GM12878 (cell line): ENCODE results near the gene USP5. TPM values are rescaled to one million over a fixed set of nuclear protein-coding genes. Genes with fewer than 3 reads are reported as not detected.
A peak's percentile ranks its signal among the peaks of the same experiment; 100 is the strongest.

Source experiments
- CEBPB ChIP-seq, 2 experiments: fragments of 150-350 bp in 1 of 2; IDR thresholded peaks; 2 replicates each; pipeline ENCODE4 v1.6.1; 2012 to 2014; ENCODE audit warnings: low read depth in 2 of 2, low read length in 2 of 2, borderline replicate concordance in 1 of 2, inconsistent platforms in 1 of 2
- CHD1 ChIP-seq: IDR thresholded peaks from 2 replicates; pipeline ENCODE4 v1.6.1; 2012; ENCODE audit warnings: low read depth, low read length, improper control_type of control experiment
- DPF2 ChIP-seq: fragments of 450-650 bp; IDR thresholded peaks from 2 replicates; pipeline ENCODE4 v1.6.1; 2017; ENCODE audit warnings: mild to moderate bottlenecking
- GABPA ChIP-seq: IDR thresholded peaks from 2 replicates; pipeline ENCODE4 v1.6.1; 2014; ENCODE audit warnings: antibody characterized with exemption, low read depth, mild to moderate bottlenecking, inconsistent platforms
- HDAC6 ChIP-seq: fragments of 200-600 bp; sonication (generic); IDR thresholded peaks from one replicate; pipeline ENCODE4 v1.8.0; 2017; ENCODE audit warnings: antibody characterized with exemption; ENCODE audit not compliant: unreplicated experiment
- KLF5 ChIP-seq: fragments of 450-650 bp; IDR thresholded peaks from 2 replicates; pipeline ENCODE4 v1.6.1; 2014; ENCODE audit warnings: mild to moderate bottlenecking; ENCODE audit not compliant: partially characterized antibody
- MTA3 ChIP-seq: IDR thresholded peaks from 2 replicates; pipeline ENCODE4 v1.6.1; 2012; ENCODE audit warnings: low read length, inconsistent platforms, borderline replicate concordance
- MYC ChIP-seq: IDR thresholded peaks from 2 replicates; pipeline ENCODE4 v1.6.1; 2011; ENCODE audit warnings: mild to moderate bottlenecking, low read length, moderate library complexity, inconsistent platforms; ENCODE audit not compliant: insufficient read depth, insufficient replicate concordance, insufficient read length, severe bottlenecking
- NR2F1 ChIP-seq: fragments of 450-650 bp; conservative IDR thresholded peaks from 2 replicates; pipeline ENCODE4 v1.6.1; 2017; ENCODE audit warnings: mild to moderate bottlenecking
- PAX8 ChIP-seq: fragments of 450-650 bp; IDR thresholded peaks from 2 replicates; pipeline ENCODE4 v1.6.1; 2017; ENCODE audit warnings: mild to moderate bottlenecking, moderate library complexity
- POLR2AphosphoS5 ChIP-seq: IDR thresholded peaks from 2 replicates; pipeline ENCODE4 v1.6.1; 2011; ENCODE audit warnings: mild to moderate bottlenecking, low read length, inconsistent platforms
- RB1 ChIP-seq: fragments of 450-650 bp; formaldehyde crosslinking; IDR thresholded peaks from 2 replicates; pipeline ENCODE4 v1.6.1; 2017; ENCODE audit warnings: mild to moderate bottlenecking, borderline replicate concordance
- RBBP5 ChIP-seq: fragments of 200-600 bp; sonication (generic); conservative IDR thresholded peaks from 2 replicates; pipeline ENCODE4 v1.6.1; 2016
- SIN3A ChIP-seq: IDR thresholded peaks from 2 replicates; pipeline ENCODE4 v1.6.1; 2012; ENCODE audit warnings: low read depth, low read length, improper control_type of control experiment
- SRF ChIP-seq, 2 experiments: IDR thresholded peaks; 2 replicates each; pipeline ENCODE4 v1.6.1; 2011; ENCODE audit warnings: low read depth in 2 of 2, low read length in 2 of 2, mild to moderate bottlenecking in 1 of 2, moderate library complexity in 1 of 2
- SUZ12 ChIP-seq: fragments of 200-600 bp; sonication (generic); IDR thresholded peaks from one replicate; pipeline ENCODE4 v1.6.1; 2018; ENCODE audit warnings: antibody characterized with exemption, mild to moderate bottlenecking; ENCODE audit not compliant: unreplicated experiment
- ZNF622 ChIP-seq: fragments of 450-650 bp; IDR thresholded peaks from 2 replicates; pipeline ENCODE4 v1.6.1; 2017; ENCODE audit warnings: mild to moderate bottlenecking, inconsistent platforms
- ZSCAN29 ChIP-seq: fragments of 450-650 bp; IDR thresholded peaks from 2 replicates; pipeline ENCODE4 v1.6.1; 2017; ENCODE audit warnings: mild to moderate bottlenecking, moderate library complexity
- polyA plus RNA-seq, 11 experiments: library from polyadenylated mRNA; depleted of rRNA in 4 of 11; unstranded in 6 of 11; stranded (reverse) in 5 of 11; fragments of >200 nt; fragmentation: Nextera tagmentation in 4 of 11; fragmentation: Illumina TruSeq in 1 of 11; extraction: Ambion mirVana in 4 of 11; extraction: Trizol in 1 of 11; gene quantifications; 1 replicate in 1 of 11; 2 replicates in 10 of 11; pipeline versions ENCODE4 v1.2.1 to v1.2.3, GENCODE V29; 2011 to 2016; ENCODE audit warnings: inconsistent platforms in 2 of 11, missing spikeins in 2 of 11, low read depth in 1 of 11
- total RNA-seq, 4 experiments: library from RNA; depleted of rRNA in 3 of 4; stranded (reverse); fragments of >200 nt in 3 of 4; fragmentation: Illumina TruSeq in 1 of 4; extraction: Trizol in 1 of 4; gene quantifications; 2 replicates each; pipeline versions ENCODE4 v1.2.1 to v1.2.3, GENCODE V29; 2013 to 2021
- TF ChIP-seq, protein P1 (sequence below): fragments of 450-650 bp; formaldehyde crosslinking; IDR thresholded peaks from 2 replicates; pipeline ENCODE4 v1.4.0; 2020; ENCODE audit warnings: mild to moderate bottlenecking, moderate library complexity
- TF ChIP-seq, protein P2 (sequence below): fragments of 150-350 bp; IDR thresholded peaks from 2 replicates; pipeline ENCODE4 v1.6.1; 2016; ENCODE audit warnings: low read depth, low read length
- TF ChIP-seq, protein P3 (sequence below): IDR thresholded peaks from 2 replicates; pipeline ENCODE4 v1.6.1; 2011; ENCODE audit warnings: mild to moderate bottlenecking, low read depth, low read length, moderate library complexity; ENCODE audit not compliant: insufficient replicate concordance

USP5 gene
- total and polyA plus RNA-seq, 10 of the 15 experiments (the other 5 are each of a cell fraction or from before 2014, with no cell fraction given) = 2.5 to 124 (median 74.6) TPM

DNA sequence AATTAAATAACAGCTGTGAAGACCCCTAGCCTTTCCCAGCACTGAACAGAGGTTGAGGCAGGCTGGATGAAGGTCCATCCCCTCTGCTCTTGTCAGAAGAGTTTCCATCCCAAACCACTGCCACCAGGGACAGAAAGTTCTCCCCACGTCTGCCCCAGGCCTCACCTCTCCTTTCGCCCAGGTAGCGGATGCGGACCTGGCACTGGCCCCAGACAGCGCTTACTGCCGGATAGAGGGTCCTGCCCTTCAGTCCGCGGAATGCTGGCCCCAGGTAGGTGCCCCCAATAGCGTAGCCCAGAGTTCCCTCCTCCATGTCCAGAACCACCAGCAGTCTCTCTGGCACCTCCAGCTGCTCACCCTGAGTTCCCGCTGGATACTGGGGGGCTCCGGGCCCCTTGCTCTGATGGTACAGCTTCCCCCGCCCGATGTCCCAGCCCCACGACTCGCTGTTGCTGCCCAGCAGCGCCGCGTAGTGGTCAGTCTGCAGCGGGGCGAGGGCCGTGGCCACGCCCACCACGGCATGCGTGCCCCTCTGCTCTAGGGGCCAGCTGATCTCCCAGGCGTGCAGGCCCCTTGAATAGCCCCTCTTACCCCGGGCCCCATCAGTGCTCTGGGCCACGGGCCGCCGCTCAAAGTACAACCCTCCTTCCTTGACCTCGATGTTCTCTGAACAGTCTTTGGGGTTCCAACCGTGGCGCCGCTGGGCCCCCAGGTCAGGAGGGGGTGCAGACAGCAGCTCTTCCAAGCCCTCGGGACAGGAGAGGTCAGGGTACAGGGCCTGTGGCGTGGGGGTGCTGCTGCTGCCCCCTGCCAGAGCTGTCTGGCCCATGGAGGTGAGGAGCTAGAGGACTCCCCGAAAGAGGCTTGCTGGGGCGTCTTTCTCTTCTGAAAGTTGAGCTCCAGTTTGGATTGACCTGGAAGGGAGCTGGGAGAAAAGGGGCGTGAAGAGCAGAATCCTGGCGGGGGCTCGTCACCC, 20.4 kb downstream of the USP5 start (continued):
- TF ChIP-seq MYC (no peak), SUZ12 (no peak), PAX8 (no peak), CHD1 (no peak), CEBPB (IDR thresholded peaks at IDR 0.05; ENCODE audit: borderline replicate concordance in 1 of 2, low read depth in 2 of 2, low read length in 2 of 2) (no peak), GABPA (no peak), NR2F1 (0 out of 2 replicates have a peak, but pooled peaks have one; percentile 3), SRF (IDR thresholded peaks at IDR 0.05; ENCODE audit: low read depth in 2 of 2, low read length in 2 of 2) (0 out of 4 replicates have a peak, but pooled peaks of 1 of the 2 experiments have one; percentile 5), ZNF622 (no peak), KLF5 (no peak), ZSCAN29 (no peak), POLR2AphosphoS5 (peak; percentile 14; the same call in 1 of the 2 replicates), HDAC6 (no peak), MTA3 (no peak), RB1 (no peak), RBBP5 (no peak), SIN3A (peak; percentile 82), DPF2 (no peak)
- TF ChIP-seq, protein P1, sequence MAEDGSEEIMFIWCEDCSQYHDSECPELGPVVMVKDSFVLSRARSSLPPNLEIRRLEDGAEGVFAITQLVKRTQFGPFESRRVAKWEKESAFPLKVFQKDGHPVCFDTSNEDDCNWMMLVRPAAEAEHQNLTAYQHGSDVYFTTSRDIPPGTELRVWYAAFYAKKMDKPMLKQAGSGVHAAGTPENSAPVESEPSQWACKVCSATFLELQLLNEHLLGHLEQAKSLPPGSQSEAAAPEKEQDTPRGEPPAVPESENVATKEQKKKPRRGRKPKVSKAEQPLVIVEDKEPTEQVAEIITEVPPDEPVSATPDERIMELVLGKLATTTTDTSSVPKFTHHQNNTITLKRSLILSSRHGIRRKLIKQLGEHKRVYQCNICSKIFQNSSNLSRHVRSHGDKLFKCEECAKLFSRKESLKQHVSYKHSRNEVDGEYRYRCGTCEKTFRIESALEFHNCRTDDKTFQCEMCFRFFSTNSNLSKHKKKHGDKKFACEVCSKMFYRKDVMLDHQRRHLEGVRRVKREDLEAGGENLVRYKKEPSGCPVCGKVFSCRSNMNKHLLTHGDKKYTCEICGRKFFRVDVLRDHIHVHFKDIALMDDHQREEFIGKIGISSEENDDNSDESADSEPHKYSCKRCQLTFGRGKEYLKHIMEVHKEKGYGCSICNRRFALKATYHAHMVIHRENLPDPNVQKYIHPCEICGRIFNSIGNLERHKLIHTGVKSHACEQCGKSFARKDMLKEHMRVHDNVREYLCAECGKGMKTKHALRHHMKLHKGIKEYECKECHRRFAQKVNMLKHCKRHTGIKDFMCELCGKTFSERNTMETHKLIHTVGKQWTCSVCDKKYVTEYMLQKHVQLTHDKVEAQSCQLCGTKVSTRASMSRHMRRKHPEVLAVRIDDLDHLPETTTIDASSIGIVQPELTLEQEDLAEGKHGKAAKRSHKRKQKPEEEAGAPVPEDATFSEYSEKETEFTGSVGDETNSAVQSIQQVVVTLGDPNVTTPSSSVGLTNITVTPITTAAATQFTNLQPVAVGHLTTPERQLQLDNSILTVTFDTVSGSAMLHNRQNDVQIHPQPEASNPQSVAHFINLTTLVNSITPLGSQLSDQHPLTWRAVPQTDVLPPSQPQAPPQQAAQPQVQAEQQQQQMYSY (CRISPR knock-in tag) = no peak
- TF ChIP-seq, protein P2, sequence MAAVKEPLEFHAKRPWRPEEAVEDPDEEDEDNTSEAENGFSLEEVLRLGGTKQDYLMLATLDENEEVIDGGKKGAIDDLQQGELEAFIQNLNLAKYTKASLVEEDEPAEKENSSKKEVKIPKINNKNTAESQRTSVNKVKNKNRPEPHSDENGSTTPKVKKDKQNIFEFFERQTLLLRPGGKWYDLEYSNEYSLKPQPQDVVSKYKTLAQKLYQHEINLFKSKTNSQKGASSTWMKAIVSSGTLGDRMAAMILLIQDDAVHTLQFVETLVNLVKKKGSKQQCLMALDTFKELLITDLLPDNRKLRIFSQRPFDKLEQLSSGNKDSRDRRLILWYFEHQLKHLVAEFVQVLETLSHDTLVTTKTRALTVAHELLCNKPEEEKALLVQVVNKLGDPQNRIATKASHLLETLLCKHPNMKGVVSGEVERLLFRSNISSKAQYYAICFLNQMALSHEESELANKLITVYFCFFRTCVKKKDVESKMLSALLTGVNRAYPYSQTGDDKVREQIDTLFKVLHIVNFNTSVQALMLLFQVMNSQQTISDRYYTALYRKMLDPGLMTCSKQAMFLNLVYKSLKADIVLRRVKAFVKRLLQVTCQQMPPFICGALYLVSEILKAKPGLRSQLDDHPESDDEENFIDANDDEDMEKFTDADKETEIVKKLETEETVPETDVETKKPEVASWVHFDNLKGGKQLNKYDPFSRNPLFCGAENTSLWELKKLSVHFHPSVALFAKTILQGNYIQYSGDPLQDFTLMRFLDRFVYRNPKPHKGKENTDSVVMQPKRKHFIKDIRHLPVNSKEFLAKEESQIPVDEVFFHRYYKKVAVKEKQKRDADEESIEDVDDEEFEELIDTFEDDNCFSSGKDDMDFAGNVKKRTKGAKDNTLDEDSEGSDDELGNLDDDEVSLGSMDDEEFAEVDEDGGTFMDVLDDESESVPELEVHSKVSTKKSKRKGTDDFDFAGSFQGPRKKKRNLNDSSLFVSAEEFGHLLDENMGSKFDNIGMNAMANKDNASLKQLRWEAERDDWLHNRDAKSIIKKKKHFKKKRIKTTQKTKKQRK = no peak
- TF ChIP-seq, protein P3, sequence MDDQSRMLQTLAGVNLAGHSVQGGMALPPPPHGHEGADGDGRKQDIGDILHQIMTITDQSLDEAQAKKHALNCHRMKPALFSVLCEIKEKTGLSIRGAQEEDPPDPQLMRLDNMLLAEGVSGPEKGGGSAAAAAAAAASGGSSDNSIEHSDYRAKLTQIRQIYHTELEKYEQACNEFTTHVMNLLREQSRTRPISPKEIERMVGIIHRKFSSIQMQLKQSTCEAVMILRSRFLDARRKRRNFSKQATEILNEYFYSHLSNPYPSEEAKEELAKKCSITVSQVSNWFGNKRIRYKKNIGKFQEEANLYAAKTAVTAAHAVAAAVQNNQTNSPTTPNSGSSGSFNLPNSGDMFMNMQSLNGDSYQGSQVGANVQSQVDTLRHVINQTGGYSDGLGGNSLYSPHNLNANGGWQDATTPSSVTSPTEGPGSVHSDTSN = no peak
